Measurements from ENCODE around the gene DUSP7.

Gene DUSP7

DNA sequence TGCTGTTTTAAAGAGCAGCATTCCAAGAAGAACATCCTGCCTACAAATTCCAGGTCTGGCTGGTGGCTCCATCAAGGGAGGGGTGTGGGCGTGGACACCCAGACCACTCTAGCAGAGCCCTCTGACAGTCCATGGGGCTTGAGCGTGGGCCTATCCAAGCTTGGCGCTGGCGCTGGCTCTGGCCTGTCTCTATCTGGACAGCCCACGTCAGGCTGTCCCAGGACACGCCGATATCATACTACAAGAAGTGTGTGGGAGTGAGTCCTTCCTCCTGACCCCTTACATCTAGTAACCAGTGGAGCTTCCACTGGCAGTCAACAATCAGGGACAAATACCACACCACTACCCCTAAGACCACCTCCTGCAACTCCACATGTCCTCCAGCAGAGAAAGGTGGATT is 17.1 kb upstream of the DUSP7 start:
- no peaks in the 10 kb centered on the region for H4K20me1 ChIP-seq (ENCODE audit: insufficient read depth)
- H3K79me2 ChIP-seq (ENCODE audit: insufficient read depth, low read depth) = no peaks in the 10 kb centered on the region
- no peaks in the 10 kb centered on the region for H3K4me1 ChIP-seq (ENCODE audit: low read depth, poor library complexity, severe bottlenecking)
- H3K27ac ChIP-seq = no peak overlapping the region
- no peak overlapping the region for H3K4me2 ChIP-seq
- H3K36me3 ChIP-seq (ENCODE audit: insufficient read depth) = no peaks in the 10 kb centered on the region
- TF ChIP-seq, protein P1, sequence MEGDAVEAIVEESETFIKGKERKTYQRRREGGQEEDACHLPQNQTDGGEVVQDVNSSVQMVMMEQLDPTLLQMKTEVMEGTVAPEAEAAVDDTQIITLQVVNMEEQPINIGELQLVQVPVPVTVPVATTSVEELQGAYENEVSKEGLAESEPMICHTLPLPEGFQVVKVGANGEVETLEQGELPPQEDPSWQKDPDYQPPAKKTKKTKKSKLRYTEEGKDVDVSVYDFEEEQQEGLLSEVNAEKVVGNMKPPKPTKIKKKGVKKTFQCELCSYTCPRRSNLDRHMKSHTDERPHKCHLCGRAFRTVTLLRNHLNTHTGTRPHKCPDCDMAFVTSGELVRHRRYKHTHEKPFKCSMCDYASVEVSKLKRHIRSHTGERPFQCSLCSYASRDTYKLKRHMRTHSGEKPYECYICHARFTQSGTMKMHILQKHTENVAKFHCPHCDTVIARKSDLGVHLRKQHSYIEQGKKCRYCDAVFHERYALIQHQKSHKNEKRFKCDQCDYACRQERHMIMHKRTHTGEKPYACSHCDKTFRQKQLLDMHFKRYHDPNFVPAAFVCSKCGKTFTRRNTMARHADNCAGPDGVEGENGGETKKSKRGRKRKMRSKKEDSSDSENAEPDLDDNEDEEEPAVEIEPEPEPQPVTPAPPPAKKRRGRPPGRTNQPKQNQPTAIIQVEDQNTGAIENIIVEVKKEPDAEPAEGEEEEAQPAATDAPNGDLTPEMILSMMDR (conservative IDR thresholded peaks at IDR 0.05; ENCODE audit: low read depth, low read length) = no peak
- H2AFZ ChIP-seq (ENCODE audit: low read depth) = no peak overlapping the region
- H3K4me3 ChIP-seq (IDR thresholded peaks at IDR 0.05; ENCODE audit: insufficient read depth, low read depth, low read length) = no peak overlapping the region
- H3K27me3 ChIP-seq (ENCODE audit: insufficient read depth, low read depth) = no peaks in the 10 kb centered on the region
- no peak overlapping the region for H3K9ac ChIP-seq

DNA sequence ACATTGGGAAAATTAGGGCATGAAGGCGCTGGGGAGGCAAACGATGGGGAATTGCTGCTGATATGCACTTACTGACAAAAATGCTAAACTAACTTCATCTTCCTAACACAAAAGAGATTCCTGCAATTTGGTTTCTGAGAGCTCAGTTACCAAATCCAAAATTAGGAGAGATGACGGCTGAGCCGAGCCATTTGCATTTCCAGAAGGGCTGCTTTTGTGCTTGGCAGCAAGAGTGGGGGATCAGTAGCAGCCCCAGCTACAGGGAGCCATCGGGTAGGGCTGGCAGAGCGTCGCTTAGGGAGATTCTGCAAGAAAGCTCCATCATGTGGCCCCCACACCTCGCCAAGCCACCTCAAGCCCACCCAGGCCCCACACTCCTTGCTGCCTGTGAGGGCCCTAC is 16.1 kb upstream of the DUSP7 start:
- Histone ChIP-seq H3K4me1 (ENCODE audit: low read depth, poor library complexity, severe bottlenecking) (no peaks in the 10 kb centered on the region), H3K36me3 (ENCODE audit: insufficient read depth) (no peaks in the 10 kb centered on the region), H3K9ac (no peak overlapping the region), H3K27me3 (ENCODE audit: insufficient read depth, low read depth) (no peaks in the 10 kb centered on the region), H2AFZ (ENCODE audit: low read depth) (no peak overlapping the region), H3K27ac (no peak overlapping the region), H3K4me3 (IDR thresholded peaks at IDR 0.05; ENCODE audit: insufficient read depth, low read depth, low read length) (no peak overlapping the region), H3K79me2 (ENCODE audit: insufficient read depth, low read depth) (no peaks in the 10 kb centered on the region), H3K4me2 (no peak overlapping the region), H4K20me1 (ENCODE audit: insufficient read depth) (no peaks in the 10 kb centered on the region)
- TF ChIP-seq, protein P1 (conservative IDR thresholded peaks at IDR 0.05; ENCODE audit: low read depth, low read length) = no peak

DNA sequence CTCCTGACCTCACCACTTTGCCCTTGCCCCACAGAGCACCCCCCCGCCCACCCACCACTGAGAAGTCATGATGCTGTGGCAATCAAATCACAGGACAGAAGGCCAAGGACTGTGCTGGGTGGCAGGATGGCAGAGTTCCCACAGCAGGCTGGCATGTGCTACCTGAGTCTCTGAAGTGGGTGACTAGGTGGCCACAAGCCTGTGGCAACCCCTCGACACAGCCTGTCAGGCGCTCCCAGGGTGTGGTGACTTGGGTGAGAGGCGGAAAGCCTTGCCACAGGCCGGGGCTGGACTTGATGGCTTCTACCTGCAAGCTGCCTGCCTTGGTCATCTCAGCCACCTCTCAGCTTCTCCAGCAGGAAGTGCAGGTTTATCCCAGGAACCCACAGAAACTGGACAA is 15.6 kb upstream of the DUSP7 start:
- Histone ChIP-seq H3K79me2 (ENCODE audit: insufficient read depth, low read depth) (no peaks in the 10 kb centered on the region), H3K27ac (no peak overlapping the region), H2AFZ (ENCODE audit: low read depth) (no peak overlapping the region), H4K20me1 (ENCODE audit: insufficient read depth) (no peaks in the 10 kb centered on the region), H3K4me1 (ENCODE audit: low read depth, poor library complexity, severe bottlenecking) (no peaks in the 10 kb centered on the region), H3K9ac (no peak overlapping the region), H3K4me2 (no peak overlapping the region), H3K36me3 (ENCODE audit: insufficient read depth) (no peaks in the 10 kb centered on the region), H3K4me3 (IDR thresholded peaks at IDR 0.05; ENCODE audit: insufficient read depth, low read depth, low read length) (no peak overlapping the region), H3K27me3 (ENCODE audit: insufficient read depth, low read depth) (no peaks in the 10 kb centered on the region)
- TF ChIP-seq, protein P1 (conservative IDR thresholded peaks at IDR 0.05; ENCODE audit: low read depth, low read length) = no peak

DNA sequence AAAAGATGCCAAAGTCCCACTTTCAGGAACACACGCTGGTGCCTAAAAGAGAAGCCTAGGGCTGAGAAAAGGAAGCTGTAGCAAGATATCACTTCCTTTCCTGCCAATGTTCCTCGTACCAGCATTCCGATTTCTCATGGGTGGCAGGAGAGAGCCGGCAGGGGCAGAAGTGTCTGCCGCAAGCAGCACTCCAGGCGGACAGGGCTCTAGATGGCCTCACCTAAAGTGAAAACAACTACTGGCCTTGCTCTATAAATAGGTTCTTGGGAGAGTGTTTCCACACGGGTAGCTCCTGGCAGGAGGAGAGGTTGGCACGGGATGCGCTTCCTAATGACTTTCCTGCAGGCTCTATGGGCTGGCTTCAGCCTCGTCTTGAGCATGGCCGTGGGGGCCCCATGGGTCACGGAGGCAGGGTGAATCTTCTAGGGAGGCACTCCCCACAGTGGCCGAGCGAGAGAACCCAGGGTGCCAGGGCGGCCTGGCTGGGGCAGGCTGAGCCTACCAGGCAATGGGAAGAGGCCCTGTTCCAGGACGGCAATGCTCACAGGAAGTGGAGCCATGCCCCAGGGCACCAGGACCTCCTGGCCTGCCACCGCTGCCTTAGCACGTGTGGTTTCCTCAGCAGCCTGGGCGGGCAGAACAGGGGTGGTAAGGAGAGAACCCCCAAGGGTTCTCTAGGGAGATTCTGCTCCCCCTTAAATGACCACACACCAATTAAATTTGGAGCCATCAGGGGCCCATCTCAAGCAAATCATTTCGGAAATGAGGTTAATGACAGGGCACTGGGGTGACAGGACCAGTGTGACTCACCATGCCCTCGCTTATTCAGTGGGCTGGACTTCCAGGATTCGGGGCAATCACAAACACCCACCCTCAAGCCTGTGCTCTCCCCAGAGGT is 14.6 kb upstream of the DUSP7 start:
- no peak overlapping the region for H3K9ac ChIP-seq
- H3K36me3 ChIP-seq (ENCODE audit: insufficient read depth) = no peaks in the 10 kb centered on the region
- H3K27ac ChIP-seq = no peak overlapping the region
- no peak overlapping the region for H3K4me3 ChIP-seq (IDR thresholded peaks at IDR 0.05; ENCODE audit: insufficient read depth, low read depth, low read length)
- TF ChIP-seq, protein P1 (conservative IDR thresholded peaks at IDR 0.05; ENCODE audit: low read depth, low read length) = no peak
- H2AFZ ChIP-seq (ENCODE audit: low read depth) = no peak overlapping the region
- H3K79me2 ChIP-seq (ENCODE audit: insufficient read depth, low read depth) = no peaks in the 10 kb centered on the region
- no peaks in the 10 kb centered on the region for H3K27me3 ChIP-seq (ENCODE audit: insufficient read depth, low read depth)
- no peaks in the 10 kb centered on the region for H3K4me1 ChIP-seq (ENCODE audit: low read depth, poor library complexity, severe bottlenecking)
- H4K20me1 ChIP-seq (ENCODE audit: insufficient read depth) = no peaks in the 10 kb centered on the region
- no peak overlapping the region for H3K4me2 ChIP-seq
